Gastrocnemius medialis (tissue), 4 donors: ENCODE results near the gene TSHZ1. TPM values are rescaled to one million over a fixed set of nuclear protein-coding genes. Genes with fewer than 3 reads are reported as not detected.

ENCODE experiments used
- ATAC-seq, 2 donors: fragments of 150-250 bp; one replicate each; pipeline ENCODE4 v1.9.1; 2016
- DNase-seq, 2 donors: peaks; one replicate each; pipeline ENCODE4 v3.0.0-alpha.2; 2019
- H3K27ac ChIP-seq, 4 donors: fragments of 200-600 bp; sonication (generic); 1 replicate in 1 of 4; 2 replicates in 3 of 4; pipeline ENCODE4 v1.5.1; 2016 to 2018; ENCODE audit warnings: mild to moderate bottlenecking in 2 of 4, moderate library complexity in 1 of 4
- H3K27me3 ChIP-seq, 3 donors: fragments of 200-600 bp; sonication (generic) in 2 of 3; 1 replicate in 1 of 3; 2 replicates in 2 of 3; pipeline versions ENCODE4 v1.5.1 to v1.6.0; 2016 to 2019; ENCODE audit warnings: mild to moderate bottlenecking in 1 of 3, moderate library complexity in 1 of 3
- H3K36me3 ChIP-seq, 2 donors: fragments of 200-600 bp; sonication (generic) in 1 of 2; one replicate each; pipeline ENCODE4 v1.5.1; 2017 to 2018
- H3K4me1 ChIP-seq, 2 donors: fragments of 200-600 bp; sonication (generic) in 1 of 2; one replicate each; pipeline ENCODE4 v1.5.1; 2016 to 2017; ENCODE audit warnings: mild to moderate bottlenecking in 2 of 2
- H3K4me3 ChIP-seq, 4 donors: fragments of 200-600 bp; sonication (generic) in 3 of 4; 1 replicate in 1 of 4; 2 replicates in 3 of 4; pipeline ENCODE4 v1.5.1; 2016 to 2019; ENCODE audit warnings: mild to moderate bottlenecking in 2 of 4
- H3K9me3 ChIP-seq, 3 donors: fragments of 200-600 bp; sonication (generic) in 2 of 3; 1 replicate in 1 of 3; 2 replicates in 2 of 3; pipeline ENCODE4 v1.5.1; 2016 to 2019
- CTCF ChIP-seq, 5 experiments: fragments of 450-650 bp in 3 of 5; fragments of 200-600 bp in 2 of 5; sonication (generic) in 2 of 5; IDR thresholded peaks in 4 of 5; conservative IDR thresholded peaks in 1 of 5; 1 replicate in 4 of 5; 2 replicates in 1 of 5; pipeline ENCODE4 v1.5.1; 2016 to 2019; ENCODE audit warnings: antibody characterized with exemption in 5 of 5, mild to moderate bottlenecking in 3 of 5, moderate library complexity in 3 of 5
- POLR2A ChIP-seq, 2 donors: fragments of 450-650 bp; IDR thresholded peaks; one replicate each; pipeline ENCODE4 v1.6.1; 2017; ENCODE audit warnings: antibody characterized with exemption in 2 of 2, mild to moderate bottlenecking in 2 of 2, moderate library complexity in 2 of 2
- in situ Hi-C, 4 donors: fragments of 200-750 bp; cut with MboI; loops; one replicate each; pipeline versions ENCODE4 v1.15.0 to v1.8.0; 2017; ENCODE audit warnings: low sequenced_read_pairs in 4 of 4
- intact Hi-C: fragments of 100-400 bp; cut with DNase I; formaldehyde crosslinking; loops from one replicate; pipeline ENCODE4 v1.15.1; 2023; ENCODE audit warnings: low total_unique reads
- total RNA-seq, 4 donors: library from RNA; depleted of rRNA; stranded (reverse); fragments of >200 nt; gene quantifications; one replicate each; pipeline versions ENCODE4 v1.1.0 to v1.2.3, GENCODE V29; 2016

The TSHZ1 gene
- total RNA-seq, 4 donors from 2014 or later, result 5.9 to 7.9 (median 7.6) TPM

DNA sequence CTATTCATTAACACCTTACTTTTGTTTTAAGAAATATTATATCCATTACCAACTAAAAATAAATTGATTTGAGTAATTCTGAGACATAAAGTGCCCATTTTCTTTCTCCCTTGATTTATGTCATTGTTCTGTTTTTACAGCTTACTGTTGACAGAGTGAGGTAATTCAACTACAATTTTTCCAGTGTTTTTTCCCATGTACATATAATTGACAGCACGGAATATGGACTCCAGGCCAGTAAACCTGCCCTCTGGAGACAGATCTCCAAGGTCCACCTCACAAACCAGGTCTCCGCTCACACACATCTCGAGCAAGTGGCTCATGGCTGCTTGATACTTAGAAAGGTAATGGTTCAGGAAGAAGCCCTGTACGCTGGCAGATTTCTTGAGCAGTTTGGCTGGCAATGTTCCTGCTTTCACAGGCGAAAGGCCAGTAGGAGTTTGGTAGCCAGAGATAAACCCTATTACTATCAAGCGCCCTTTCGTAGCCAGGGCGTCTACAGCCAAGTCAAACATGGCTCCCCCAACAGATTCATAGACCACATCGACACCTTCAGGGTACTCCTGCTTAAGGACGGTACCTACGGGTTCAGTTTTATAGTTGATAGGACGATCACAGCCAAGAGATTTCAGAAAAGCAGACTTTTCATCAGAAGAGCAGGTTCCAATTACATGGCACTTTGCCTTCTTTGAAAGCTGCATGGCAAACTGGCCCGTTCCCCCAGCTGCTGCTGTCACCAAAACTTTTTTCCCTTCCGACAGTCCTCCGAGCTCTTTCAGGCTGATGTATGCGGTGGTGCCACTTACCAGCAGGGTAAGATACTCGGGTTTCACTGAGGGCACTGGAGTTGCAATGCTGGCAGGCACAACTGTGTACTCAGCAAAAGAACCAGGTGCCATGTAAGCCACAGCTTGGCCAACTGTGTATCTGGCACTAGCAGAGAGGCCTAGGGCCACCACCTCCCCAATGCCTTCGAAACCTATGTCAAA is 9.0 kb upstream of the TSHZ1 start:
- DNase-seq, result peak; percentile 81 to 94
- peak in 2 of 5 experiments; percentile 23 to 37 for TF ChIP-seq CTCF (IDR thresholded peaks at IDR 0.05 in 4 of 5, conservative IDR thresholded peaks at IDR 0.05 in 1 of 5)
- TF ChIP-seq POLR2A (IDR thresholded peaks at IDR 0.05), result no peak
- Histone ChIP-seq H3K36me3 (no peaks in the 10 kb centered on the region), H3K27ac (peak overlapping the region; percentile 80 to 99 (median 93)), H3K4me3 (peak overlapping the region; percentile 31 to 42 (median 34)), H3K4me1 (peaks cover 72 to 78% of the 10 kb centered on the region in 2 donors), H3K27me3 (no peaks in the 10 kb centered on the region), H3K9me3 (no peaks in the 10 kb centered on the region)
- in situ Hi-C loops (no loop called here), intact Hi-C loops (loop anchor here (5.0 to 10.0 kb wide), 5 partner anchors 39 to 1293 kb away; partner anchors contain the start of genes CYB5A and ZNF516)
- peak; percentile 95 for ATAC-seq

- Histone ChIP-seq H3K9me3 (no peaks in the 10 kb centered on the region), H3K4me1 (peaks cover 81% of the 10 kb centered on the region in 2 donors)
Observed at GRCh38 chr18:75202696-75203365, 7.8 kb upstream of the TSHZ1 start.

GRCh38 chr18:75203416-75204268 is 7.0 kb upstream of the TSHZ1 start:
- intact Hi-C loops (loop anchor here (5.0 to 10.0 kb wide), 5 partner anchors 41 to 1291 kb away; partner anchors contain the start of genes CYB5A and ZNF516), in situ Hi-C loops (no loop called here)
- ATAC-seq (no peak), DNase-seq (no peak)
- Histone ChIP-seq H3K4me3 (peak overlapping the region; percentile 30 to 47 (median 39)), H3K36me3 (no peaks in the 10 kb centered on the region), H3K9me3 (no peaks in the 10 kb centered on the region), H3K4me1 (peaks cover 73 to 76% of the 10 kb centered on the region in 2 donors), H3K27me3 (no peaks in the 10 kb centered on the region), H3K27ac (peak overlapping the region; percentile 80 to 99 (median 93))
- no peak for TF ChIP-seq POLR2A (IDR thresholded peaks at IDR 0.05)
- no peak for TF ChIP-seq CTCF (IDR thresholded peaks at IDR 0.05 in 4 of 5, conservative IDR thresholded peaks at IDR 0.05 in 1 of 5)

More at GRCh38 chr18:75202696-75203365, 7.8 kb upstream of the TSHZ1 start:
- ATAC-seq (no peak), DNase-seq (no peak)
- Histone ChIP-seq H3K27ac (peak overlapping the region; percentile 80 to 99 (median 93)), H3K4me3 (no peak overlapping the region), H3K36me3 (no peaks in the 10 kb centered on the region), H3K27me3 (no peaks in the 10 kb centered on the region)
- intact Hi-C loops (loop anchor here (5.0 to 10.0 kb wide), 5 partner anchors 41 to 1292 kb away; partner anchors contain the start of genes CYB5A and ZNF516), in situ Hi-C loops (no loop called here)
- TF ChIP-seq POLR2A (IDR thresholded peaks at IDR 0.05), result no peak

- Histone ChIP-seq H3K4me1 (peaks cover 69 to 71% of the 10 kb centered on the region in 2 donors), H3K36me3 (no peaks in the 10 kb centered on the region), H3K27me3 (no peaks in the 10 kb centered on the region), H3K4me3 (peak overlapping the region; percentile 30 to 47 (median 39)), H3K27ac (peak overlapping the region; percentile 80 to 99 (median 93)), H3K9me3 (no peaks in the 10 kb centered on the region)
- TF ChIP-seq POLR2A (IDR thresholded peaks at IDR 0.05) (no peak), CTCF (IDR thresholded peaks at IDR 0.05 in 4 of 5, conservative IDR thresholded peaks at IDR 0.05 in 1 of 5) (no peak)
- in situ Hi-C loops, result no loop called here
- intact Hi-C loops, result loop anchor here (5.0 to 10.0 kb wide), 5 partner anchors 42 to 1291 kb away; partner anchors contain the start of genes CYB5A and ZNF516
- ATAC-seq (no peak), DNase-seq (no peak)
Observed at GRCh38 chr18:75204269-75204731, 6.3 kb upstream of the TSHZ1 start.
